Measurements from ENCODE around the gene PLIN4.
A peak's percentile ranks its signal among the peaks of the same experiment; 100 is the strongest.

DNA sequence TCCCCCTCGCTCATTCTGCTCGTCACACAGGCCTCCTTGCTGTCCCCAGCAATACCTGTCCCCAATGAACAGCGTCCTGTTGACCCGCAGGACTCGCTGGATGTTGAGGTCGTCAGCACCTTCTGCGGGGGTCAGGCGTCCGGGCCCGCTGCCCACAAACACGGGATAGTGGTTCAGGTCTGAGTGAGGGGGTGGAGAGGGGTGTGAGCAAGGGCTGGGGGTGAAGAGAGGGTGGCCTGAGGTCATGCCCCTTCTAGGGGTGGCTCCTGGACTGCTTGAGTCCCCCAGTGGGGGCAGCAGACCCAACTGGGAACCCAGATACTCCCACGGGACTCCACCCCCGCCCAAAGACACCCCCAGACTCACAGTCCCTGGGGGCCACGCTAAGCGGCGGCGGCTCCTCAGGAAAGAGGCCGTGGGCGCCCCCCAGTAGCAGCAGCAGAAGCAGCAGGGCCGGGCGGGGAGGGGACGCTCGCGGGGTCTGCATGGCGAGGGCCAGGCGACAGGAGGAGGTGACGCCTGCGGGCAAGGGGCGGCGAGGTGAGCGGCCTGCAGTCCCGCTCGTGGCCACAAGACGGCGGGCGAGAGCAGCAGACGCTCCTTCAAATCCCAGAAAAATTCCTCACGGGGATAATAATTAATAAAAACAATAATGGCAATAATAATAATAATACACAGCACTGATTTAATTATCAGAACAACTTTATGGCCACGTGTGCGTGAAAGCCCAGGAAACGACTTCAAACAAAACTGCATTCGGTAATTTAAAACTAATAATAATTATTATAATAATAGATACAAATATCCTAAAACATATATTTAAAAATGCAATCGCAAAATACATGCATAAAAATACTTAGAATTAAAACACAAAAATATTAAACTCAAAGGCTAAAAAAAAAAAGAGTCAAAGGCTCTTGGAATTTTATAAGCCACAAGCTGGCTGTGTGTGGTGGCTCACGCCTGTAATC, 40.0 kb upstream of the PLIN4 start:
- TF ChIP-seq, protein P1, sequence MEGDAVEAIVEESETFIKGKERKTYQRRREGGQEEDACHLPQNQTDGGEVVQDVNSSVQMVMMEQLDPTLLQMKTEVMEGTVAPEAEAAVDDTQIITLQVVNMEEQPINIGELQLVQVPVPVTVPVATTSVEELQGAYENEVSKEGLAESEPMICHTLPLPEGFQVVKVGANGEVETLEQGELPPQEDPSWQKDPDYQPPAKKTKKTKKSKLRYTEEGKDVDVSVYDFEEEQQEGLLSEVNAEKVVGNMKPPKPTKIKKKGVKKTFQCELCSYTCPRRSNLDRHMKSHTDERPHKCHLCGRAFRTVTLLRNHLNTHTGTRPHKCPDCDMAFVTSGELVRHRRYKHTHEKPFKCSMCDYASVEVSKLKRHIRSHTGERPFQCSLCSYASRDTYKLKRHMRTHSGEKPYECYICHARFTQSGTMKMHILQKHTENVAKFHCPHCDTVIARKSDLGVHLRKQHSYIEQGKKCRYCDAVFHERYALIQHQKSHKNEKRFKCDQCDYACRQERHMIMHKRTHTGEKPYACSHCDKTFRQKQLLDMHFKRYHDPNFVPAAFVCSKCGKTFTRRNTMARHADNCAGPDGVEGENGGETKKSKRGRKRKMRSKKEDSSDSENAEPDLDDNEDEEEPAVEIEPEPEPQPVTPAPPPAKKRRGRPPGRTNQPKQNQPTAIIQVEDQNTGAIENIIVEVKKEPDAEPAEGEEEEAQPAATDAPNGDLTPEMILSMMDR (IDR thresholded peaks at IDR 0.05): peak; percentile 82 to 100 (median 92)
- TF ChIP-seq POLR2A (IDR thresholded peaks at IDR 0.05): no peak
